GM23338 (cell line): ENCODE measurements around the gene NAE1. TPM values are rescaled to one million over a fixed set of nuclear protein-coding genes. Genes with fewer than 3 reads are reported as not detected.

ENCODE experiments used
- ATAC-seq: fragments of 200-7000 bp; cut with Tn5 transposase; 3 replicates; pipeline ENCODE4 v1.9.1; 2020
- DNase-seq: peaks from one replicate; pipeline ENCODE4 v3.0.0-alpha.2; 2015; ENCODE audit warnings: low spot score
- H2AFZ ChIP-seq: fragments of 200-600 bp; sonication (generic); 2 replicates; pipeline ENCODE4 v1.8.0; 2016; ENCODE audit warnings: antibody characterized with exemption, mild to moderate bottlenecking, moderate library complexity
- H3F3A ChIP-seq: fragments of 200-600 bp; sonication (generic); replicated peaks from 2 replicates; pipeline ENCODE4 v1.8.0; 2017; ENCODE audit warnings: antibody characterized with exemption, mixed run types, low read depth
- H3K27ac ChIP-seq: fragments of 200-600 bp; sonication (generic); 2 replicates; pipeline ENCODE4 v1.6.1; 2016; ENCODE audit warnings: low read depth
- H3K27me3 ChIP-seq: fragments of 200-600 bp; sonication (generic); 2 replicates; pipeline ENCODE4 v1.8.0; 2016; ENCODE audit warnings: mild to moderate bottlenecking, mixed run types, moderate library complexity; ENCODE audit not compliant: insufficient read depth
- H3K36me3 ChIP-seq: fragments of 200-600 bp; sonication (generic); 2 replicates; pipeline ENCODE4 v1.8.0; 2016; ENCODE audit warnings: mild to moderate bottlenecking; ENCODE audit not compliant: insufficient read depth
- H3K4me1 ChIP-seq: fragments of 200-600 bp; sonication (generic); 2 replicates; pipeline ENCODE4 v1.8.0; 2016; ENCODE audit warnings: mild to moderate bottlenecking, moderate library complexity; ENCODE audit not compliant: insufficient read depth
- H3K4me2 ChIP-seq: fragments of 200-600 bp; sonication (generic); 2 replicates; pipeline ENCODE4 v1.7.1; 2017; ENCODE audit warnings: mixed run types
- H3K4me3 ChIP-seq: fragments of 200-600 bp; sonication (generic); 2 replicates; pipeline ENCODE4 v1.6.1; 2016; ENCODE audit warnings: mixed run types
- H3K79me2 ChIP-seq: fragments of 200-600 bp; sonication (generic); replicated peaks from 2 replicates; pipeline ENCODE4 v1.8.0; 2017; ENCODE audit warnings: mild to moderate bottlenecking; ENCODE audit not compliant: insufficient read depth
- H3K9me2 ChIP-seq: fragments of 200-600 bp; sonication (generic); 2 replicates; pipeline ENCODE4 v1.8.0; 2017; ENCODE audit not compliant: insufficient read depth
- H4K20me1 ChIP-seq: fragments of 200-600 bp; sonication (generic); replicated peaks from 2 replicates; pipeline ENCODE4 v1.8.0; 2017; ENCODE audit warnings: mild to moderate bottlenecking; ENCODE audit not compliant: insufficient read depth
- H3K27ac Mint-ChIP-seq: 2 replicates; pipeline ENCODE4 v1.8.0; 2020; ENCODE audit warnings: inconsistent platforms, mild to moderate bottlenecking, moderate library complexity, mixed read lengths
- H3K27me3 Mint-ChIP-seq: 3 replicates; pipeline ENCODE4 v1.8.0; 2022; ENCODE audit warnings: low read depth, mild to moderate bottlenecking, moderate library complexity, mixed read lengths, inconsistent platforms; ENCODE audit not compliant: insufficient read depth, poor library complexity
- H3K36me3 Mint-ChIP-seq: 3 replicates; pipeline ENCODE4 v1.8.0; 2021; ENCODE audit warnings: low read depth, mild to moderate bottlenecking, inconsistent platforms, moderate library complexity, mixed read lengths
- H3K4me1 Mint-ChIP-seq: 3 replicates; pipeline ENCODE4 v1.8.0; 2020; ENCODE audit warnings: mild to moderate bottlenecking, inconsistent platforms, mixed read lengths
- H3K4me3 Mint-ChIP-seq: 3 replicates; pipeline ENCODE4 v1.8.0; 2021; ENCODE audit warnings: moderate library complexity, mild to moderate bottlenecking, inconsistent platforms, mixed read lengths
- H3K9me3 Mint-ChIP-seq: 3 replicates; pipeline ENCODE4 v1.8.0; 2020; ENCODE audit warnings: moderate library complexity, mild to moderate bottlenecking, inconsistent platforms, mixed read lengths
- CREB1 ChIP-seq: fragments of 250-450 bp; sonication (Bioruptor Pico); IDR thresholded peaks from 2 replicates; pipeline ENCODE4 v1.5.0; 2020; ENCODE audit warnings: low read depth, mild to moderate bottlenecking, moderate library complexity
- EZH2 ChIP-seq: fragments of 200-600 bp; sonication (generic); IDR thresholded peaks from one replicate; pipeline ENCODE4 v1.8.0; 2017; ENCODE audit warnings: antibody characterized with exemption, mild to moderate bottlenecking, low read depth; ENCODE audit not compliant: unreplicated experiment
- NANOG ChIP-seq: IDR thresholded peaks from 2 replicates; pipeline ENCODE4 v1.6.1; 2016; ENCODE audit warnings: antibody characterized with exemption, borderline replicate concordance
- REST ChIP-seq: IDR thresholded peaks from one replicate; pipeline ENCODE4 v1.6.1; 2018; ENCODE audit warnings: antibody characterized with exemption; ENCODE audit not compliant: unreplicated experiment
- STAT1 ChIP-seq: IDR thresholded peaks from one replicate; pipeline ENCODE4 v1.6.1; 2016; ENCODE audit warnings: antibody characterized with exemption; ENCODE audit not compliant: unreplicated experiment
- polyA plus RNA-seq: library from polyadenylated mRNA; unstranded; fragments of >200 nt; fragmentation: Nextera tagmentation; extraction: Ambion mirVana; gene quantifications from 2 replicates; pipeline ENCODE4 v1.2.1, GENCODE V29; 2016
- total RNA-seq: library from RNA; depleted of rRNA; stranded (reverse); fragments of >200 nt; shearing (Covaris generic); gene quantifications from 2 replicates; pipeline ENCODE4 v1.2.3, GENCODE V29; 2014
- TF ChIP-seq, protein P1 (sequence below): fragments of 250-450 bp; sonication (Bioruptor Pico); IDR thresholded peaks from 2 replicates; pipeline ENCODE4 v1.5.0; 2020; ENCODE audit warnings: mild to moderate bottlenecking, moderate library complexity

Gene NAE1
- total and polyA plus RNA-seq, 2 experiments from 2014 or later, result 139 to 209 TPM

DNA sequence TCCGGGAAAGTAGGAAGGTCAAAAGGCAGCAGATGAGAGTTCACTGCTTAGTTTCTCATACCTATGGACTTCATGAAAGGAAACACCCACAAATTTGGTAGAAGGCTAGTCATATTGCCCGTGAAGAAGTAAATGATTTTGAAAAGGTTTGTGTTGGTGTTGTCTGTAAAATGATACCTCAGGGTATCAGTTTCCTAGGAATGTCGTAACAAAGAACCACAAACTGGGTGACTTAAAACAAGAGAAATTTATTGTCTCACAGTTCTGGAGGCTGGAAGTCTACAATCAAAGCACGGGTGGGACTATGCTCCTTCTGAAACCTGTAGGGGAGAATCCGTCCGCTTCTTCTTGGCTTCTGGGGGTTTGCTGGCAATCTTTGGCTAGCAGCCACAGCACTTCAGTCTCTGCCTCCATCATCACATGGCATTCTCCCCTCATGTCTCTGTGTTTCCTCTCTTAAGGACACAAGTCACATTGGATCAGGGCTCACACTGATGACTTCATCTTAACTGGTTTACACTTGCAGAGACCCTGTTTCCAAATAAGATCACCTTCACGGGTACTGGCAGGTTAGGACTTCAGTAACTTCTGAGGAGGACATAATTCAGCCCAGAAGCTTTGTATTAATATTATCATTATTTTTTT is 2.0 kb upstream of the NAE1 start:
- no peak overlapping the region for H3K27ac ChIP-seq
- H3K4me2 ChIP-seq, result no peak overlapping the region
- Mint-ChIP-seq H3K27me3 (peaks cover 6% of the 10 kb centered on the region), H3K4me3 (no peak overlapping the region), H3K9me3 (no peaks in the 10 kb centered on the region), H3K4me1 (peaks cover 11% of the 10 kb centered on the region; the same call in 2 of the 3 replicates), H3K27ac (no peak overlapping the region), H3K36me3 (peaks cover 7% of the 10 kb centered on the region)
- no peaks in the 10 kb centered on the region for H3K27me3 ChIP-seq
- H3K36me3 ChIP-seq, result no peaks in the 10 kb centered on the region
- H3F3A ChIP-seq, result no peaks in the 10 kb centered on the region; the same call in 1 of the 2 replicates
- TF ChIP-seq REST (no peak), CREB1 (CRISPR knock-in tag) (0 out of 2 replicates have a peak, but pooled peaks have one; percentile 28)
- peaks cover 26% of the 10 kb centered on the region for H3K79me2 ChIP-seq
- 0 out of 2 replicates have a peak overlapping the region, but pooled peaks have one; percentile 18 for H2AFZ ChIP-seq
- 0 out of 2 replicates have a peak, but pooled peaks cover 3% of the 10 kb centered on the region for H4K20me1 ChIP-seq
- ATAC-seq (no peak), DNase-seq (no peak)
- no peak overlapping the region for H3K4me3 ChIP-seq
- H3K4me1 ChIP-seq, result peaks cover 8% of the 10 kb centered on the region; the same call in 1 of the 2 replicates
- H3K9me2 ChIP-seq, result no peaks in the 10 kb centered on the region

GRCh38 chr16:66832190-66832589 is 1.4 kb upstream of the NAE1 start:
- H2AFZ ChIP-seq, result 0 out of 2 replicates have a peak overlapping the region, but pooled peaks have one; percentile 18
- TF ChIP-seq REST (no peak), NANOG (no peak), EZH2 (no peak), STAT1 (no peak)
- TF ChIP-seq, protein P1, sequence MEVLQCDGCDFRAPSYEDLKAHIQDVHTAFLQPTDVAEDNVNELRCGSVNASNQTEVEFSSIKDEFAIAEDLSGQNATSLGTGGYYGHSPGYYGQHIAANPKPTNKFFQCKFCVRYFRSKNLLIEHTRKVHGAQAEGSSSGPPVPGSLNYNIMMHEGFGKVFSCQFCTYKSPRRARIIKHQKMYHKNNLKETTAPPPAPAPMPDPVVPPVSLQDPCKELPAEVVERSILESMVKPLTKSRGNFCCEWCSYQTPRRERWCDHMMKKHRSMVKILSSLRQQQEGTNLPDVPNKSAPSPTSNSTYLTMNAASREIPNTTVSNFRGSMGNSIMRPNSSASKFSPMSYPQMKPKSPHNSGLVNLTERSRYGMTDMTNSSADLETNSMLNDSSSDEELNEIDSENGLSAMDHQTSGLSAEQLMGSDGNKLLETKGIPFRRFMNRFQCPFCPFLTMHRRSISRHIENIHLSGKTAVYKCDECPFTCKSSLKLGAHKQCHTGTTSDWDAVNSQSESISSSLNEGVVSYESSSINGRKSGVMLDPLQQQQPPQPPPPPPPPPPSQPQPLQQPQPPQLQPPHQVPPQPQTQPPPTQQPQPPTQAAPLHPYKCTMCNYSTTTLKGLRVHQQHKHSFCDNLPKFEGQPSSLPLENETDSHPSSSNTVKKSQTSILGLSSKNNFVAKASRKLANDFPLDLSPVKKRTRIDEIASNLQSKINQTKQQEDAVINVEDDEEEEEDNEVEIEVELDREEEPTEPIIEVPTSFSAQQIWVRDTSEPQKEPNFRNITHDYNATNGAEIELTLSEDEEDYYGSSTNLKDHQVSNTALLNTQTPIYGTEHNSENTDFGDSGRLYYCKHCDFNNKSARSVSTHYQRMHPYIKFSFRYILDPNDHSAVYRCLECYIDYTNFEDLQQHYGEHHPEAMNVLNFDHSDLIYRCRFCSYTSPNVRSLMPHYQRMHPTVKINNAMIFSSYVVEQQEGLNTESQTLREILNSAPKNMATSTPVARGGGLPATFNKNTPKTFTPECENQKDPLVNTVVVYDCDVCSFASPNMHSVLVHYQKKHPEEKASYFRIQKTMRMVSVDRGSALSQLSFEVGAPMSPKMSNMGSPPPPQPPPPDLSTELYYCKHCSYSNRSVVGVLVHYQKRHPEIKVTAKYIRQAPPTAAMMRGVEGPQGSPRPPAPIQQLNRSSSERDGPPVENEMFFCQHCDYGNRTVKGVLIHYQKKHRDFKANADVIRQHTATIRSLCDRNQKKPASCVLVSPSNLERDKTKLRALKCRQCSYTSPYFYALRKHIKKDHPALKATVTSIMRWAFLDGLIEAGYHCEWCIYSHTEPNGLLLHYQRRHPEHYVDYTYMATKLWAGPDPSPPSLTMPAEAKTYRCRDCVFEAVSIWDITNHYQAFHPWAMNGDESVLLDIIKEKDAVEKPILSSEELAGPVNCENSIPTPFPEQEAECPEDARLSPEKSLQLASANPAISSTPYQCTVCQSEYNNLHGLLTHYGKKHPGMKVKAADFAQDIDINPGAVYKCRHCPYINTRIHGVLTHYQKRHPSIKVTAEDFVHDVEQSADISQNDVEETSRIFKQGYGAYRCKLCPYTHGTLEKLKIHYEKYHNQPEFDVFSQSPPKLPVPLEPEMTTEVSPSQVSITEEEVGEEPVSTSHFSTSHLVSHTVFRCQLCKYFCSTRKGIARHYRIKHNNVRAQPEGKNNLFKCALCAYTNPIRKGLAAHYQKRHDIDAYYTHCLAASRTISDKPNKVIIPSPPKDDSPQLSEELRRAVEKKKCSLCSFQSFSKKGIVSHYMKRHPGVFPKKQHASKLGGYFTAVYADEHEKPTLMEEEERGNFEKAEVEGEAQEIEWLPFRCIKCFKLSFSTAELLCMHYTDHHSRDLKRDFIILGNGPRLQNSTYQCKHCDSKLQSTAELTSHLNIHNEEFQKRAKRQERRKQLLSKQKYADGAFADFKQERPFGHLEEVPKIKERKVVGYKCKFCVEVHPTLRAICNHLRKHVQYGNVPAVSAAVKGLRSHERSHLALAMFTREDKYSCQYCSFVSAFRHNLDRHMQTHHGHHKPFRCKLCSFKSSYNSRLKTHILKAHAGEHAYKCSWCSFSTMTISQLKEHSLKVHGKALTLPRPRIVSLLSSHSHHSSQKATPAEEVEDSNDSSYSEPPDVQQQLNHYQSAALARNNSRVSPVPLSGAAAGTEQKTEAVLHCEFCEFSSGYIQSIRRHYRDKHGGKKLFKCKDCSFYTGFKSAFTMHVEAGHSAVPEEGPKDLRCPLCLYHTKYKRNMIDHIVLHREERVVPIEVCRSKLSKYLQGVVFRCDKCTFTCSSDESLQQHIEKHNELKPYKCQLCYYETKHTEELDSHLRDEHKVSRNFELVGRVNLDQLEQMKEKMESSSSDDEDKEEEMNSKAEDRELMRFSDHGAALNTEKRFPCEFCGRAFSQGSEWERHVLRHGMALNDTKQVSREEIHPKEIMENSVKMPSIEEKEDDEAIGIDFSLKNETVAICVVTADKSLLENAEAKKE (CRISPR knock-in tag), result no peak

More at GRCh38 chr16:66832190-66832589, 1.4 kb upstream of the NAE1 start:
- H3K9me2 ChIP-seq, result no peaks in the 10 kb centered on the region
- H3F3A ChIP-seq, result no peaks in the 10 kb centered on the region; the same call in 1 of the 2 replicates
- H3K4me3 ChIP-seq, result no peak overlapping the region
- no peaks in the 10 kb centered on the region for H3K27me3 ChIP-seq
- no peaks in the 10 kb centered on the region for H3K36me3 ChIP-seq
- peaks cover 32% of the 10 kb centered on the region for H3K79me2 ChIP-seq
- no peak overlapping the region for H3K4me3 Mint-ChIP-seq
- no peak for ATAC-seq
- H3K9me3 Mint-ChIP-seq, result no peaks in the 10 kb centered on the region
- no peak overlapping the region for H3K27ac Mint-ChIP-seq
- H3K27ac ChIP-seq, result no peak overlapping the region
- H3K36me3 Mint-ChIP-seq, result peaks cover 10% of the 10 kb centered on the region
- peaks cover 14% of the 10 kb centered on the region; the same call in 2 of the 3 replicates for H3K4me1 Mint-ChIP-seq
- DNase-seq, result no peak
- H3K4me2 ChIP-seq, result no peak overlapping the region
- H3K4me1 ChIP-seq, result peaks cover 8% of the 10 kb centered on the region; the same call in 1 of the 2 replicates
- H4K20me1 ChIP-seq, result 0 out of 2 replicates have a peak, but pooled peaks cover 3% of the 10 kb centered on the region
- peaks cover 6% of the 10 kb centered on the region for H3K27me3 Mint-ChIP-seq
